Germinal center (tissue), 1 donor: ENCODE measurements around the gene RAB1B.
A peak's percentile ranks its signal among the peaks of the same experiment; 100 is the strongest.

Source experiments
- DNase-seq: peaks from one replicate; pipeline ENCODE4 v3.0.0; 2012; ENCODE audit warnings: mixed read lengths, low spot score

The RAB1B gene

GRCh38 chr11:66284526-66285078 is 16.2 kb downstream of the RAB1B start:
- DNase-seq: no peak

- DNase-seq: no peak
Observed at GRCh38 chr11:66285250-66285947, 17.0 kb downstream of the RAB1B start.

DNA sequence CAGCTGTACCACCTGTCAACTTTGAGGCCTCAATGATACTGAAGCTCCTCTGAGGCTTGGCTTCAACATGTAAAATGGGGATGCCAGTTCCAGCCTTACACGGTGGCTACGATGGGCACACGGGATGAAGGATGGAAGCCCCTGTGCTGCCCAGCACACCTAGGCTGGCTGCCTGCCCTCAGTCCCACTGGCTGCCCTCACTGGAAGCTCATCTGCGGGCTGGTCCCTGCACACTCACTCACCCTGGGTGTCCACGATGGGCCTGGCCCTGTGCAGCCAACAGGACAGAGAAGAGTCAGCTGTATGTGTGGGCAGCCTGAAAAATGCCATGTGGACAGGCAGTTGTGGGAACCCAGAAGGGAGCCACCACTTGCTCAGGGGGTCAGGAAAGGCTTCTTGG is 18.3 kb downstream of the RAB1B start:
- no peak for DNase-seq

DNA sequence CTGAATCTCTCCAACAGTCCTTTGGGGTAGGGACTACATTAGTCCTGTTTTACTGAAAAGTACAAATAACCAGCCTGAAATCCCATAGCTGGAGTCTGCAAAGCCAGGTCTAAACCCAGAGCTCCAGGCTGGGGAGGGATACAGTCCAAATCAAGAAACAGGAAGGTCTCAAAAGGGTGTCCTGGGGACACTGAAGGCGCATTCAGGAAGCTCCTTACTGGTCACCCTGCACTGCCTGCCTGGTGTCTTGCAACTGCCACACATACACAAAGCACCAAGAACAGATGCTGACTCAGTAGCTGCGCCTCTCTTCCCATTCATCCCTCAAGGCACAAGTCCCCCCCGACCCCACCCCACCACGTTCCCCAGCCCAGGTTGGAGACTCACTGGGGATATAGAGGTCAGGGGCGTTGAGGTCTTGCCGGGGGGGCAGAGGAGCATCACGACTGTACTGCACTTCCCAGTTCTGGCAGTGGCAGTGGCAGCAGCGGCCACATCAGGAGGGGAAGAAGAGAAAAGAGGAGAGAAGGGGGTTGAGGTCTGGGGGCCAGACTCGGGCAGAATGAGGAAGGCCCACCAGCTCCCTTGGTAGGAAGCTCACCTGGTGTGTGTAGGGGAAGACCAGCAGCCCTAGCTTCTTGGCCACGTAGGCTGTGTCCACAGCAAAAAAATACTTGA is 18.9 kb downstream of the RAB1B start:
- no peak for DNase-seq

DNA sequence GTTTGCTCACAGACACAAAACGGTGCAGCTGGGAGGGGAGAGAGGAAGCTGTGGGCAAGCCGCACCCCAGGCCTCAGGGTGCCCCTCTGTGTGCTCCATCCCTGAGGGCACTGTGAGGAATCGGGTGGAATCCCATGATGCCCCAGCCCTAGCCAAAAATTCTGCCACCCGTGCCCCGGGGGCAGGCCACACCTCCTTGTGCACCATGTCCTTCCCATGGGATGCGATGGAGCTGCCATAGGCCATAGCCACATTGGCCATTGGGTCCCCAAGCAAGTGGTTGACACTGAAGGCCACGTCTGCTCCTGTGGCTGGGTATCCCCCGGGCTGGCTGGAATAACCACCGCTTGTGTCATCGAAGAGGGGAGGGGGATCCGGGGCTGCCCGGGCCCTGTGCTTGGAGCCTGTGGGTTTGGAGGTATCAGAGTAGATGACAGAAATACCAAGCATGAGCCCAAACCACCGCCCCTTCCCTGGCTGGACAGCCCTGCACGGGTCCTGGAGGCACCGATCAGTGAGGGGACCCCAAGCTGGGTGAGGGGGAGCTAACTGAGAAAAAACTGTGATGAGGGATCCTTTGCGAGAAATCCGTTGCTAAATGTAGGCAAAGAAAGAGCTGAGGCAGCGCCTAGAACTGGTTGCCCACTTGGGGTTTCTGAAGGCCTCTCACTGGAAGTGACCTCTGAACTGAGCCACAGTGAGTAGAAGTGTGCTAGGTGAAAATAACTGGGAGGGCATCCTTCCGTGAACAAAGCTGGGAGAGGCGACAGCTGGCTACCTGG is 19.6 kb downstream of the RAB1B start:
- no peak for DNase-seq

DNA sequence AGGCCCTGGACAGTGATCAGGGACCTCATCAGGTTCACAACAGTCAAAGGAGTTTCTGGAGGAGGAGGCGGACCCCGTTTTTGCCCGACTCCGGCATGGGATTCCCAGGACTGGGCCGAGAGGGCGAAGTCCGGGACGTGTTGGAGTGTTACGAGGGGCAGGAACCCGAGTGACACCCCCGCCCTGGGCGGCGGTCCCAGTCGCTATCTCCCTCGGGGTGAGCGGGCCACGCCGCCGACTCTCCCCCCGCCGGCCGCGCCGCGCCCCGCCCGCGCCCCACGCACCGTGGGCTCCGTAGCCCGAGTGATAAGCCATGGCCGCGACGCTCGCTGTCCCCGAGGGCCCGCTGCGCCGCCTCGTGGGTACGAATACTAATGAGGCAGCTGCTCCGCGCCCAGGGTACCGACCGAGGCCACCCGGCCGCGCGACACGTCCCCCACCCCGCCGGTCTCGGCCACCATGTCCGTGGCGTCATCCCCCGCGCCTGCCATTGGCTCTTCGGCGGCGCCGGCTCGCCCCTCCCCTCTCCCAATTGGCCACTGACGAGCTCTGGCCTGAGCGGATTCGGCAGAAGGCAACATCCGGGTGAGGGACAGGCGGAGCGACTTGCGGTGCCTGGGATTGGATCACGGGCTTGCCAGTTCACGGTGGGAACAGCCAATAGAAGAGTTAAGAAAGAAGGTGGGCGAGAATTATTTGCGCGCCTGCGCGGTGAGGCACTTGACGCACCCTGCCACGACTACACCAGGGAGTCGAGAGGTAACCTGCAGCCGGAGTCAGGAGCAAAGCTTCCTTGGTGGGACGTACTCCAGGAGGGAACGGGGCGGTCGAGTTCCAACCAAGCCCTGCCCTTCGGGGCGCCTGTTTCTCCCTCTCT is 20.5 kb downstream of the RAB1B start, which contains the start of gene YIF1A:
Gene YIF1A, minus strand, starts transcription at position 473 of the 877 bp plus-strand sequence. Its CDS starts 158 bp downstream, at position 315.
- peak; percentile 100 for DNase-seq

DNA sequence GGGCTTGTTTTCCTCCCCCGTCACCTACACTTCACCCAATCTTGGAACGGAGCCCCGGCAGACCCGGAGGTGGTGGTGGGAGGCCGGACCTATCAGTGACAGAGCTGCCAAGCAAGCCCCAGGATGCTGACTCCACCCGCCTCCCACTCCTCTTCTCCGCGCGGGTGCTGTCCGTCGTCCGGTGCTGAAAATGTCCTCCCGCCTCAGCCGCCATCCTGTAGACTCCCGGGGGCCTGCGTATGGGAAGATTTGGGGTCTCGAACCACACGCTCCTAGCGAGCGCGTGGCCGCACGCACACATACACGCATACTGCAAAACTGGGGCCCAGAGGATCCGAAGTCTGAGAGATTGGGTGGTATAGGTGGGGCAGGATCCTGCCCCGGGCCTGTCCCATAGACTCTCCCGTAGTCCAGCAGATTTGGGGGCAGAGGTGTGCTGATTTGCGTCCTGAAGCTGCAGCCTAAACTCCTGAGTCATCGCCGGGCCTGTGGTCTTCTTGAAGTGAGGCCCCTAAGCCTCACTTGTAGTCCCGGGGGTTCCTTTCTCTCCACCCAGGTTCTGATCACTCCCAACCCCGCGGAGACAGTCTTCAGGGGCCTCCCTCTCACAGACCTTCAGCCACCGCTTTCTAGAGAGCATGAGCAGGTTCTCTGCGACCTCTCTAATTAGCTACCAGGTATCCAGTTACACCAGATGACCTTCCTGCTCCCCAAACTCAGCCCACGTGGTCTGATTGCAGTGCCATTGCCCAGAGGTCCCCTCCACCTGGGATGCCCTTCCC is 21.3 kb downstream of the RAB1B start:
- peak; percentile 79 for DNase-seq

DNA sequence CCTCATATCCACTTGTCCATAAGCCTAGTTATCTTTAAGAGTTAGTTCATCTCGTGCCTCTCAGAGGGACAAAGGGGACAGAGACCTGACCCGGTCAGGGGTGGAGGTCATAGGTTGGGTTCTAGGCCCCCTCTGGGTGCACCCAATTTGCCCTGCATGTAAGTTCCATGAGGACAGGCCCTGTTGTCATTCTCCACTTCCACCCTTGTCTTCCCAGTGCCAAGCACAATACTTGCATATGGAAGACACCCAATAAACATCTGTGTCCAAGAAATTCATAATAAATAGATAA is 21.8 kb downstream of the RAB1B start:
- no peak for DNase-seq

GRCh38 chr11:66291303-66291705 is 22.9 kb downstream of the RAB1B start:
- DNase-seq: no peak

GRCh38 chr11:66291706-66292542 is 23.5 kb downstream of the RAB1B start, which contains the start of gene TMEM151A:
Gene TMEM151A, plus strand, starts transcription at chr11:66291894. Its CDS starts 120 bp downstream, at chr11:66292014.
- peak; percentile 44 for DNase-seq

DNA sequence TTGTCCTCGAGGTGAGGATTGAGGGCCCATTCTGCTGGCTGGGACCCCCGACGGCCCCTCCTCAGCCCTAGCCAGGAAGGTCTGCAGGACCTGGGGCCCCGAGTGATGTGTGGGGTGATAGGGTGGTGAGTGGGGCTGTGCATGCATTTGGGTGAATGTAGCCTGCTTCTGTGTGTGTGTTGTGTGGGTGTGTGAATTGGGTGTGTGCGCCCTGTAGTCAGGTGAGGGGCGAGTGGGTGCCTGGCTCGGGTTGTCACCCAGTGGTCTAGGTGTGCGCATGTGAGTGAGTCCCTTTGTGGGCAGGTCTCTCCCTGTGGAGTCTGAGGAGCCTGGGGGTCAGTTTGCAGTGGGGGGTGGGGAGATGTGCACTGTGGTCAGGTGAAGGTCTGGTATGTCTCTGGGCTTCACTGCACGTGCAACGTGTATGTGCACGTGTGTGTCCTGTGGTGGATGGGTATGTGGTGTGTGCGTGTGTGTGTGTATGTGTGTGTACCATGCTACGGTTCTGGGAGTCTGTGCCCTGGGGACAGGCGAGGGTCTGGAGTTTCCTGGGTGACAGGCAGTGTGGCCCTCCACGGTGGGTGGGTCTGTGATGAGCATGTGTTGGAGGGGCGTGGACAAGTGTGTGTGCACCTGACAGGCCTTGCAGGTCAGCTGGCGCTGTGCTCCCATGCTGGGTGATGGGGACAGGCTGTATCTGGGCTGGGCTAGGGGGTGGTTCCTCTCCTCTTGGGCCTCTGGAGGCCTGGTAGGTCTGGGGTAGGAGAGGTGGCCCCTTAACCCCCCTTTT is 24.3 kb downstream of the RAB1B start:
- DNase-seq: no peak

GRCh38 chr11:66293352-66293751 is 24.9 kb downstream of the RAB1B start:
- DNase-seq: no peak

- no peak for DNase-seq
Observed at GRCh38 chr11:66293777-66294625, 25.6 kb downstream of the RAB1B start.

DNA sequence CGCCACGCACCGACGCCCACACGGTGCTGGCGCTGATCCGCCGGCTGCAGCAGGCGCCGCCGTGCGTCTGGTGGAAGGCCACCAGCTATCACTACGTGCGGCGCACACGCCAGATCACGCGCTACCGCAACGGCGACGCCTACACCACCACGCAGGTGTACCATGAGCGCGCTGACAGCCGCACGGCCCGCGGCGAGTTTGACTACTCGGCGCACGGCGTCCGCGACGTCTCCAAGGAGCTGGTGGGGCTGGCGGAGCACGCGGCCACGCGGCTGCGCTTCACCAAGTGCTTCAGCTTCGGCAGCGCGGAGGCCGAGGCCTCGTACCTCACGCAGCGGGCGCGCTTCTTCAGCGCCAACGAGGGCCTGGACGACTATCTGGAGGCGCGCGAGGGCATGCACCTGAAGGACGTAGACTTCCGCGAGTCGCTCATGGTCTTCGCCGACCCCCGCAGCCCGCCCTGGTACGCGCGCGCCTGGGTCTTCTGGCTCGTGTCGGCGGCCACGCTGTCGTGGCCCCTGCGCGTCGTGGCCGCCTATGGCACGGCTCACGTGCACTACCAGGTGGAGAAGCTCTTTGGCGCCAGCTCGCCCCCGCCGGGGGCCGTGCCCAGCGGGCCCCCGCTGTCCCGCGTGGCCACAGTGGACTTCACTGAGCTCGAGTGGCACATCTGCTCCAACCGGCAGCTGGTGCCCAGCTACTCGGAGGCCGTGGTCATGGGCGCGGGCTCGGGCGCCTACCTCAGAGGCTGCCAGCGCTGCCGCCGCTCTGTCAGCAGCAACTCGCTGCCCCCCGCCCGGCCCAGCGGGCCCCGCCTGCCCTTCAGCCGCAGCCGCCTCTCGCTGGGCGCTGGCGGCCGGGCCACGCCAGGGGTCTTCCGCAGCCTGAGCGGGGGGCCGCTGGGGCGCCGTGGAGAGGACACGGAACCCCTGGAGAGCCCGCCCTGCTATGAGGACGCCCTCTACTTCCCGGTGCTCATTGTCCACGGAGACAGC is 26.5 kb downstream of the RAB1B start:
- DNase-seq: no peak

DNA sequence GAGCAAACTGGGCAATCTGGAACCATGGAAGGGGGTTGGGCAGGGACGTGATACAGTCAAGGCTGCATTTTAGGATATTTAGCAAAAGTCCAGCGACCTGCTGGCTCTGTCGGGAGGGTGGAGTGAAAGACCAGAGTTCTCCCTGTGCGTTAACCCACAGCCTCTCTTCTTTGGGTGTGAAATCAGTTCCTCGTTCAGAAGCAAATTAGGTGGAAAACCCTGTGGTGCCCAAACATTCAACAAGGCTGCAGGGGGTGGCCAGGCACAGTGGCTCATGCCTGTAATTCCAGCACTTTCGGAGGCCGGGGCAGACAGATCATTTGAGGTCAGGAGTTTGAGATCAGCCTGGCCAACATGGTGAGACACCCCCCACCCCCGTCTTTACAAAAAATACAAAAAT is 29.2 kb downstream of the RAB1B start:
- no peak for DNase-seq

DNA sequence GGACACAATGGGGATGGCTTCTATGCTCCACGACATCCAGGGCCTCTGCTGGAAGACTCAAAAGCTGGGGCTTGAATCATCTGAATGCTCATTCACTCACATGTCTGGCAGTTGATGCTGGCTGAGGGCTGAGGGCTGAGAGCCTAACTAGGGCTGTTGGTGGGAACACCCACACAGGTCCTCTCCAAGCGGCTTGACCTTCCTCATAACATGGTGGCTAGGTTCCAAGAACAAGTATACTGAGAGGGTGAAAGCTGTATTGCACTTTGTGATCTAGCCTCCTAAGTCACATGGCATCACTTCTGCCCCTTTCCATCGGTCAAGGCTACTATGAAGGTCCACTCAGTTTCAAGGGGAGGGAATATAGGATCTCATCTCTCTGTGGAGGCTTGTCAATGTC is 30.7 kb downstream of the RAB1B start:
- no peak for DNase-seq

DNA sequence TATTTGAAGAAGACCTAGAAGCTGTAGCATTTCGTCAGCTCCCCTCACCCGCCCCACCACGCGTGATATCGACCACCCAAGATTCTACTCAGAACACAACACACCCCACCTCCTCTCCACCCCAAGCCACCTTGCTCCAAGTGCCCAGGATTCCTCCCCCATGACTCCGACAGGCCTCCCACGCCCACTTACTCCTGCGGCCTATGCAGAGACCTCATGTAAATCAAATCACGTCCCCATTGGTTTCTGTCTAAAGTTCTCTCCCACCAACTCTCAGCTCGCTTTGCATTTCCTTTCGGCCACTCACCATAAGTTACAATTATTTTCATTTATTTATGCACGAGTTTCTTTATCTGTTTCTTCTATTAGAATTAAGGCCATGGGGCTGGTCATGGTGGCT is 34.2 kb downstream of the RAB1B start:
- no peak for DNase-seq
